Stimulated activated naive CD8-positive, alpha-beta T cell treated with anti-CD3 and anti-CD28 coated beads, Interleukin-15, Interleukin-2, amounts not matched to agents 100 ng/mL and 50 ng/mL, for 24 hours (primary cell): ENCODE results near the gene COL6A1.
"Not testable (repeated sequence)": the region's sequence is repeated elsewhere in the genome, so short reads cannot be mapped to it uniquely, and the experiment has no call there.

Source experiments
- H3K27ac Mint-ChIP-seq: one replicate; pipeline ENCODE4 v1.8.0; 2021; ENCODE audit warnings: mild to moderate bottlenecking, mixed read lengths
- H3K27me3 Mint-ChIP-seq: one replicate; pipeline ENCODE4 v1.8.0; 2021; ENCODE audit warnings: mixed read lengths
- H3K36me3 Mint-ChIP-seq: one replicate; pipeline ENCODE4 v1.8.0; 2021; ENCODE audit warnings: low read depth, mixed read lengths
- H3K4me1 Mint-ChIP-seq: one replicate; pipeline ENCODE4 v1.8.0; 2021; ENCODE audit warnings: low read depth, mixed read lengths
- H3K4me3 Mint-ChIP-seq: one replicate; pipeline ENCODE4 v1.8.0; 2021; ENCODE audit warnings: mild to moderate bottlenecking, mixed read lengths
- H3K9me3 Mint-ChIP-seq: one replicate; pipeline ENCODE4 v1.8.0; 2021; ENCODE audit warnings: mixed read lengths

The COL6A1 gene

DNA sequence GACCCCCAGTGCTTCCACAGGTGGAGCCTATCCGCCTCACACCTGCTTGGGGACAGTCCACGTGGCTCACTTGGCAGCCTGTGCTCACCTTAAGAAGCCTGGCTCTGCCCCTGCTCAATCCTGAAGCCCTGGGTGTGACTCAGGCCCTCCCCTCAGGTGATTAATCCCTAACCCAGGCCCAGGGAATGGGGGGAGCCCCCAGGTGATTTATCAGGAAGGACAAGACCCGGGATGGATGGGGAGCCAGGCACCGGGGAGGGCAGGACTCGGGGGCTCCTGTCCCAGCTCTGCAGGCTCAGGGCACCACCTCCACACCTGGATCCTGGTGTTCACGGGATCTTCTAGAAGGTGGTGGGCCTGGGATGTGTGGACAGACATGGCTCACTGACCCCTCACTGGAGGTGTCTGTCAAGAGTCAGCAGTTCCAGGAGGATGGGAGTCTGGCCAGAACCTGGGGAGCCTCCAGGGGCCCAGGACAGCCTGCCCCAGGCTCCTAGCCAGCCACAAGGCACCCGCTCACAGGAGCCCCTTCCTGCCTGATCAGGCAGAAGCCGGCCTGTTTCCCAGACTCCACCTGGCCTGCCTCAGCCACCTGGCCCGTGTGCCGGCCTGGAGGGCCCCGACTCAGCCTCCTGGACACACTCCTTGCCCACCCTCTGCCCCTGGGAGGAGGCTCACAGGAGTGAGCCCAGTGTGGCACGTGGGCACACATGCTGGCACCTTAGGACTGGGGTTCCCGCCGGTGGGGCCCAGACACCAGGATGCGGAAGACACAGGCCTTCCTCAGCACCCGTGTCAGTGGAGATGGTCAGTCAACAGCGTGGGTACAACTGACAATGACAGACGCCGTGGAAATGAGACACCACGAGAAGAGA, 38.6 kb upstream of the COL6A1 start:
- no peaks in the 10 kb centered on the region for H3K9me3 Mint-ChIP-seq
- no peaks in the 10 kb centered on the region for H3K4me1 Mint-ChIP-seq
- H3K27ac Mint-ChIP-seq, result no peak overlapping the region
- no peaks in the 10 kb centered on the region for H3K27me3 Mint-ChIP-seq
- H3K36me3 Mint-ChIP-seq, result no peaks in the 10 kb centered on the region
- no peak overlapping the region for H3K4me3 Mint-ChIP-seq

DNA sequence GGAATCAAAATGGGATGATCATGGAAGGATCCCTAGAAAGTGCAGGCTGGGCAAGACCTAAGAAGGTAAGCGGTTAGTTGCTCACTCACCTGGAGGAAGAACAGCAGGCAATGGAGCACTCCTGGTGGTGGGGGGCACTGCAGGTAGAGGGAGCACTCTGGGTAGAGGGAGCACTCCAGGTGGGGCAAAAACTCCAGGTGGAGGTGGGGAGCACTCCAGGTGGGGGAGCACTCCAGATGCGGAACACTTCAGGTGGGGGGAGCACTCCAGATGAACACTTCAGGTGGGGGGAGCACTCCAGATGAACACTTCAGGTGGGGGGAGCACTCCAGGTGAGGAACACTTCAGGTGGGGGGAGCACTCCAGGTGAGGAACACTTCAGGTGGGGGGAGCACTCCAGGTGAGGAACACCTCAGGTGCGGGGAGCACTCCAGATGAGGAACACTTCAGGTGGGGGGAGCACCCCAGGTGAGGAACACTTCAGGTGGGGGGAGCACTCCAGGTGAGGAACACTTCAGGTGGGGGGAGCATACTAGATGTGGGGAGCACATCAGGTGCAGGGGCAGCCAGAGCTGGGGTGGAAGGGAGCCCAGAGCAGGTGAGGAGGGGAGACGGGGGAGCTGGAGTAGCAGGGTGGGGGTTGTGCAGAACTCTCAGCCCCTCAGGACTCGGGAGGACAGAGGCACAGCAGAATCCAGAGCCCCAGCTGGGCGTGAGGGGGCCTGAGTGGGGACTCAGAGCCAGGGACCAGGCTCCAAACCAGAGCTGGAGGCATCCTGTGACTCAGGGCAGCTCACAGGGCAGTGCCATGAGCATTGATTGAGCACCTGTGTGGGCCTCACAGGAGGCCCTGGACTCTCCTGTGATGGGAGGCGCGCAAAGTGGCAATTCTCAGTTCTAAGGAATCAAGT, 37.7 kb upstream of the COL6A1 start:
- no peaks in the 10 kb centered on the region for H3K36me3 Mint-ChIP-seq
- no peaks in the 10 kb centered on the region for H3K9me3 Mint-ChIP-seq
- no peak overlapping the region for H3K4me3 Mint-ChIP-seq
- no peak overlapping the region for H3K27ac Mint-ChIP-seq
- H3K4me1 Mint-ChIP-seq, result no peaks in the 10 kb centered on the region
- H3K27me3 Mint-ChIP-seq, result no peaks in the 10 kb centered on the region

DNA sequence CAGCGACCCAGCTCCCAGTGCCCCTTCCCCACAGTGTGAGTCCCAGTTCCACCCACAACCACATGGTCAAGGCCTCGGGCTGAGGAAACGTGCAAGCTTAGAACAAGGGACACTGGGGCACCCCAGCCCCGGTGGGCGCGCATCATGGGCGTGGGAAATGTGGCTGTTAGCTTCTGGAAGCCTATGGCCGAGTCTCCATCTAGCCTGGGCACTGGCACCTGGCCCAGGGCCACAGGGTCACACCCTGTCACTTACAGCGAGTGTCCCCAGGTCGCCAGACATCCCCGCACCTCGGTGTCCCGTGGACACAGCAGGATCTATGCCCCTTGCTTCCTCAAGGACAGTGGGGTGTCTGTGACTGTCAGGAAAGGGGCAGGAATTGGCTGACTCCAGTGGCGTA, 37.0 kb upstream of the COL6A1 start:
- H3K27me3 Mint-ChIP-seq, result no peaks in the 10 kb centered on the region
- H3K4me1 Mint-ChIP-seq, result no peaks in the 10 kb centered on the region
- no peaks in the 10 kb centered on the region for H3K36me3 Mint-ChIP-seq
- no peaks in the 10 kb centered on the region for H3K9me3 Mint-ChIP-seq
- no peak overlapping the region for H3K4me3 Mint-ChIP-seq
- H3K27ac Mint-ChIP-seq, result no peak overlapping the region

- Mint-ChIP-seq H3K9me3 (no peaks in the 10 kb centered on the region), H3K27me3 (no peaks in the 10 kb centered on the region), H3K4me3 (no peak overlapping the region), H3K36me3 (no peaks in the 10 kb centered on the region), H3K27ac (no peak overlapping the region), H3K4me1 (no peaks in the 10 kb centered on the region)
Measured at GRCh38 chr21:45945066-45945867, 36.3 kb upstream of the COL6A1 start.

DNA sequence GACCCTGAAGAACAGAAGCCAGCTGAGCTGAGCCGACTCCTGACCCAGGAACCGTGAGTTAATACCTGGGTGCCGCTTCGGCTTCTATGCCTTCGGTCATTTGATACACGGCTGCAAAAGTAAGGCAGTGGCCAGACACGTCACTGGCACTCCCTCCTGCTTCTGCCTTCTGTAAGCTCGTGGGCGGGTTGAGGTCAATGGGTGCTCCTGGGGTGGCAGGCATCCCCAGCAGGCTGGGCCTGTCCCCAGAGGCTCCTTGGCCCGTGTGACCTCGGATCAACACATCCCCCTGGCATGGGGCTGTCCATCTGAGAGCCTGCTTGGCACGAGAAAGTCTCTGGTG, 35.7 kb upstream of the COL6A1 start:
- Mint-ChIP-seq H3K27me3 (no peaks in the 10 kb centered on the region), H3K27ac (no peak overlapping the region), H3K4me1 (no peaks in the 10 kb centered on the region), H3K36me3 (no peaks in the 10 kb centered on the region), H3K4me3 (no peak overlapping the region), H3K9me3 (no peaks in the 10 kb centered on the region)

DNA sequence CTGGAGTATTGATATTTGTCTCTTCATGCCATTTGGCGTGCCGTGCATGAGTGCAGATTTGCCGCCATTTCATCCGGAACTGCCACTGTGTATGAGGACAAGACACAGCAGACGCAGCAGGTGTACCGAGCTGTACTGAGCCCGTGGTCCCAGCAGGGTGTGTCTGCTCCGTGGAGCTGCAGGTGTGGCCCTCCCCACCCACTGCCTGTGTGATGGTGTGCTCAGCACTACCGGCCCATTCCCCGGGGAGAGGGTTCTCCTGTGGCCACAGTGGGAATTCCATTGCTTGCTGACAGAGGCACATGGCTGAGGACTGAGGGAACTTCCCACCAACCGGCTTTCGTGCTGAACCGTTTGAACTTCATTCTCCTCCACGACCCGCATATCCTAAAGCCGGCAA, 34.3 kb upstream of the COL6A1 start:
- no peaks in the 10 kb centered on the region for H3K27me3 Mint-ChIP-seq
- H3K9me3 Mint-ChIP-seq, result no peaks in the 10 kb centered on the region
- no peak overlapping the region for H3K27ac Mint-ChIP-seq
- no peaks in the 10 kb centered on the region for H3K4me1 Mint-ChIP-seq
- H3K36me3 Mint-ChIP-seq, result no peaks in the 10 kb centered on the region
- no peak overlapping the region for H3K4me3 Mint-ChIP-seq

DNA sequence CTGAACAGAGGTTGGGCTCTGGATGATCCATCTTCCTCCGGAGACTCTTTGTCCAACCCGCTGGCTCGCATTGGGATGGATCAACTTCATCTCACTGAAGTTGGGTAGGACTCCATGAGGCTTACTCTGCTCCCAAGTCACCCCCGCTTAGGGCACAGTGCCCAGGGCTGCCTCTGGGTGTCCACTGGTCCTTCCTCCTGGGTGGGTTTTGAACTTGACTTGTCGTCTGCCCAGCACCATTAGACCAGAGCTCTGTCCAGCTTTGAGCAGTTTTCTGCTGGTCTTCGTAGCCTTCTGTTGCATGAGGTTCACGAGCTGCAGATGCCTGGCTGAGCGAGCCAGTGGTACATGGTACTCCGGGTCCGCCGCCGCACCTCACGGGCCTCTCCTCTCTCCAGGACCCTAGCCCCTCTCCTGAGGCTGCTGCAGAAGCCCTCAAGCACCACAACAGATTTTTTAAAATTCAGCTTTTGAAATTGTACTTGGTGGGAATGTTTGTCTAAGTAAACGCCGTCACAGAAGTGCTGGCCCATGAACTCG, 33.8 kb upstream of the COL6A1 start:
- Mint-ChIP-seq H3K27ac (no peak overlapping the region), H3K4me3 (no peak overlapping the region), H3K4me1 (no peaks in the 10 kb centered on the region), H3K27me3 (peaks cover 4% of the 10 kb centered on the region), H3K9me3 (no peaks in the 10 kb centered on the region), H3K36me3 (no peaks in the 10 kb centered on the region)

DNA sequence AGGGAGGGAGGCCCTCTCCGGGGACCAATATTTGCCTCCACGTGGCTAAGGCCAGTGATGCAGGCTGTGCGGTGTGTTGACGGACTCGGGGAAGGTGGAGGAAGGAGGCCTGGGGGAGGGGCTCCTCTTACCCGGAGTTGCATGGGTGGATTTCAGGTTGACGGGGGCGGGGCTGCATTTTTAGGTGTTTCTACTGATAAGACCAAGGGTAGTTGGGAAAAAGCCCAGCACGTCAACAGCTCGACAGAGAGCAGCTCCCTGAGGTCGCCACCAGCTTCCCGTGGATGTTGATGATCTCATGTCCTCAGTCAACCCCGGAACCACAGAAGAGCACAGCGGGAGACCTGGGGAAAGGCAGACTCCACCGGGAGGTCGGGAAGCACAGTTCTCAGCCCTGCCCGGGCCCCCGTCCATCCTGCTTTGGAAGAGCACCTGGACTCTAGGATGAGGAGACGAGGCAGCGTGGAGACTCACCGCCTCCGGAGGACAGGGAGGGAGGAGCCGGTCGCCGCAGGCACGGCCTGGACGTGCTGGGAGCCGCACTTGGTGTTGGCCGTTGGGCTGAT, 32.9 kb upstream of the COL6A1 start:
- Mint-ChIP-seq H3K9me3 (no peaks in the 10 kb centered on the region), H3K4me3 (no peak overlapping the region), H3K4me1 (no peaks in the 10 kb centered on the region), H3K27me3 (peaks cover 6% of the 10 kb centered on the region), H3K36me3 (no peaks in the 10 kb centered on the region), H3K27ac (no peak overlapping the region)

- peaks cover 6% of the 10 kb centered on the region for H3K27me3 Mint-ChIP-seq
- H3K4me3 Mint-ChIP-seq, result no peak overlapping the region
- H3K4me1 Mint-ChIP-seq, result no peaks in the 10 kb centered on the region
- no peaks in the 10 kb centered on the region for H3K9me3 Mint-ChIP-seq
- H3K36me3 Mint-ChIP-seq, result no peaks in the 10 kb centered on the region
- no peak overlapping the region for H3K27ac Mint-ChIP-seq
Measured at GRCh38 chr21:45949928-45950739, 31.4 kb upstream of the COL6A1 start.

- H3K27ac Mint-ChIP-seq, result no peak overlapping the region
- H3K4me1 Mint-ChIP-seq, result no peaks in the 10 kb centered on the region
- H3K36me3 Mint-ChIP-seq, result no peaks in the 10 kb centered on the region
- no peak overlapping the region for H3K4me3 Mint-ChIP-seq
- peaks cover 6% of the 10 kb centered on the region for H3K27me3 Mint-ChIP-seq
- no peaks in the 10 kb centered on the region for H3K9me3 Mint-ChIP-seq
Measured at GRCh38 chr21:45950740-45951515, 30.6 kb upstream of the COL6A1 start.

- Mint-ChIP-seq H3K36me3 (no peaks in the 10 kb centered on the region), H3K9me3 (no peaks in the 10 kb centered on the region), H3K4me1 (no peaks in the 10 kb centered on the region), H3K4me3 (no peak overlapping the region), H3K27ac (no peak overlapping the region), H3K27me3 (peaks cover 13% of the 10 kb centered on the region)
Measured at GRCh38 chr21:45951676-45952075, 29.9 kb upstream of the COL6A1 start.

DNA sequence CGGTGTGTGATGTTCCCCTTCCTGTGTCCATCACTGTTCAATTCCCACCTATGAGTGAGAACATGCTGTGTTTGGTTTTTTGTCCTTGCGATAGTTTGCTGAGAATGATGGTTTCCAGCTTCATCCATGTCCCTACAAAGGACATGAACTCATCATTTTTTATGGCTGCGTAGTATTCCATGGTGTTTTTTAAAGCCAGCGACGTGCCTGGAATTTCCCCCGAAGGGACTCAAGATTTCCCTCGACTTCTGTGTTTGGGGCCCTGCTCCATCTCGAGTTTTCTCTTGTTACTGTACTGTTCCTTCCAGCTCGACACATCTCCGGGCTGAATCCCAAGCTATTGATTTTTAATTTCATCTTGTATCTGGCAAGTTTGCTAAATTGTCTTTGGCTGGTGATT, 29.0 kb upstream of the COL6A1 start:
- H3K4me3 Mint-ChIP-seq, H3K36me3 Mint-ChIP-seq, H3K9me3 Mint-ChIP-seq, H3K4me1 Mint-ChIP-seq, H3K27ac Mint-ChIP-seq: not testable (repeated sequence)
- peaks cover 13% of the 10 kb centered on the region for H3K27me3 Mint-ChIP-seq

DNA sequence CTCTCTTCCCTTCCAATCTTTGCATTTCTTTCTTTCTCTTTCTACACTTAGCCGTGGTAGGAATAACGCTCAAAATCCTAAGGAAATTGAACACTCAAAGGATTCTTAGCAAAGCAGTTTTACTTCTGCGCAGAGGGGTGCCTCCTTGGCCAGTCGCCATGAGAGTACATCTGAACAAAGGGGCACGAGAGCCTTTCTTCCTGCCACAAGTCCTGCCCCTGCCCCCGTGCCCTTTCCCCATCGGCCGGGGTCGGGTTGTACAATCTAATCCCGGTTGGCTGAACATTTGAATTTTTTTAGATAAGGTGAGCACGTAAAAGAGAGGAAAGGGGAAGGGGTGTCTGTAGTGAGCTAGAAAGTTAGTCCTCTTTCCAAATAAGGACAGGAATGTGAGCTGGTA, 28.6 kb upstream of the COL6A1 start:
- peaks cover 13% of the 10 kb centered on the region for H3K27me3 Mint-ChIP-seq

More for the DNA sequence above, 28.6 kb upstream of the COL6A1 start:
- Mint-ChIP-seq H3K36me3 (no peaks in the 10 kb centered on the region), H3K9me3 (no peaks in the 10 kb centered on the region), H3K27ac (no peak overlapping the region), H3K4me3 (no peak overlapping the region), H3K4me1 (no peaks in the 10 kb centered on the region)
